OCI-LY3 (cell line): ENCODE measurements around the gene HASPIN.

Experiments
- H2AFZ ChIP-seq: fragments of 200-600, 300-600 bp; shearing (Covaris generic); 2 replicates; pipeline ENCODE4 v1.6.0; 2014; ENCODE audit warnings: antibody characterized with exemption, low read depth, low read length
- H3K27ac ChIP-seq: fragments of 200-600, 300-600 bp; sonication (generic); 2 replicates; pipeline ENCODE4 v1.5.1; 2014; ENCODE audit warnings: mild to moderate bottlenecking, low read length, moderate library complexity, mixed read lengths
- H3K27me3 ChIP-seq: fragments of 200-600, 300-600 bp; sonication (generic); 2 replicates; pipeline ENCODE4 v1.6.1; 2014; ENCODE audit warnings: low read depth, low read length, mixed read lengths
- H3K36me3 ChIP-seq: fragments of 200-600, 300-600 bp; sonication (generic); replicated peaks from 2 replicates; pipeline ENCODE3; 2014; ENCODE audit warnings: low read depth, low read length, mixed read lengths
- H3K4me1 ChIP-seq: fragments of 300-600, 200-600 bp; sonication (generic); 2 replicates; pipeline ENCODE4 v1.6.1; 2014; ENCODE audit warnings: low read length, mixed read lengths
- H3K4me2 ChIP-seq: fragments of 200-600, 300-600 bp; sonication (generic); 2 replicates; pipeline ENCODE4 v1.6.1; 2014; ENCODE audit warnings: low read length, mixed read lengths
- H3K4me3 ChIP-seq: fragments of 300-600, 200-600 bp; sonication (generic); 2 replicates; pipeline ENCODE4 v1.5.1; 2014; ENCODE audit warnings: antibody characterized with exemption, mild to moderate bottlenecking, low read length, moderate library complexity
- H3K79me2 ChIP-seq: fragments of 300-600, 200-600 bp; shearing (Covaris generic); 2 replicates; pipeline ENCODE4 v1.6.1; 2014; ENCODE audit warnings: mild to moderate bottlenecking, low read length, mixed read lengths
- H3K9ac ChIP-seq: fragments of 300-600, 200-600 bp; shearing (Covaris generic); 2 replicates; pipeline ENCODE4 v1.6.0; 2014; ENCODE audit warnings: mild to moderate bottlenecking, low read length, moderate library complexity
- H3K9me3 ChIP-seq: fragments of 200-600, 300-600 bp; shearing (Covaris generic); 2 replicates; pipeline ENCODE4 v1.6.1; 2014; ENCODE audit warnings: low read length, mixed read lengths; ENCODE audit not compliant: insufficient read depth
- H4K20me1 ChIP-seq: fragments of 200-600, 300-600 bp; sonication (generic); 2 replicates; pipeline ENCODE4 v1.6.1; 2016; ENCODE audit warnings: low read length, mixed read lengths; ENCODE audit not compliant: insufficient read depth
- CTCF ChIP-seq: fragments of 200-600, 300-600 bp; sonication (generic); IDR thresholded peaks from 2 replicates; pipeline ENCODE4 v1.5.1; 2014; ENCODE audit warnings: antibody characterized with exemption, low read length, low read depth
- EZH2phosphoT487 ChIP-seq: fragments of 200-600 bp; shearing (Covaris generic); IDR thresholded peaks from 2 replicates; pipeline ENCODE4 v1.6.1; 2018; ENCODE audit warnings: antibody characterized with exemption, mixed run types, low read depth

HASPIN gene

DNA sequence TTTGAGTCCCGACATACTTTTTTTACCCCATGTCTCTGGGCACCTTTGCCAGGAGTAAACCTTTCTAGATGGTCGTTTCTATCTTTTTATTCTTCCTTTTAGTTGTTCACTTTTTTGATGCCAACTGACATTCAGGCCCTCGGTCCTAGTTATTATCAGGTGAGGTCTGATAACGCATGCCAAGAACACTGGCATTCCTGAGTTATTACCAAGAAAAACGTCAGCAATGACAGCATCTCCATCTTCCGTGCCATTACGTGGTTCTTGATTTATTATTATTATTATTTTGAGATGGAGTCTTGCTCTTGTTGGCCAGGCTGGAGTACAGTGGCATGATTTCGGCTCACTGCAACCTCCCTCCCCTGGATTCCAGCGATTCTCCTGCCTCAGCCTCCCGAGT is 21.4 kb downstream of the HASPIN start:
- H3K4me1 ChIP-seq, result no peaks in the 10 kb centered on the region
- H4K20me1 ChIP-seq, result no peaks in the 10 kb centered on the region
- no peak overlapping the region for H3K9ac ChIP-seq
- H3K79me2 ChIP-seq, result no peaks in the 10 kb centered on the region
- TF ChIP-seq CTCF (no peak), EZH2phosphoT487 (no peak)
- H3K36me3 ChIP-seq, result no peaks in the 10 kb centered on the region
- H3K27me3 ChIP-seq, result no peaks in the 10 kb centered on the region
- no peak overlapping the region for H3K4me2 ChIP-seq
- H2AFZ ChIP-seq, result no peak overlapping the region
- no peak overlapping the region for H3K4me3 ChIP-seq
- no peaks in the 10 kb centered on the region for H3K9me3 ChIP-seq
- H3K27ac ChIP-seq, result no peak overlapping the region

GRCh38 chr17:3747805-3748204 is 24.1 kb downstream of the HASPIN start:
- no peak overlapping the region for H3K4me2 ChIP-seq
- no peak for TF ChIP-seq EZH2phosphoT487
- TF ChIP-seq CTCF, result no peak
- H3K27me3 ChIP-seq, result no peaks in the 10 kb centered on the region
- no peaks in the 10 kb centered on the region for H3K9me3 ChIP-seq
- no peak overlapping the region for H3K4me3 ChIP-seq
- H2AFZ ChIP-seq, result no peak overlapping the region
- H3K4me1 ChIP-seq, result no peaks in the 10 kb centered on the region
- no peaks in the 10 kb centered on the region for H3K79me2 ChIP-seq
- no peak overlapping the region for H3K27ac ChIP-seq
- H3K9ac ChIP-seq, result no peak overlapping the region
- no peaks in the 10 kb centered on the region for H4K20me1 ChIP-seq
- no peaks in the 10 kb centered on the region for H3K36me3 ChIP-seq

GRCh38 chr17:3748576-3748975 is 24.9 kb downstream of the HASPIN start:
- Histone ChIP-seq H3K4me3 (no peak overlapping the region), H3K79me2 (no peaks in the 10 kb centered on the region), H2AFZ (no peak overlapping the region), H3K9me3 (no peaks in the 10 kb centered on the region), H4K20me1 (no peaks in the 10 kb centered on the region), H3K27ac (no peak overlapping the region), H3K9ac (no peak overlapping the region), H3K4me2 (no peak overlapping the region), H3K27me3 (no peaks in the 10 kb centered on the region), H3K4me1 (no peaks in the 10 kb centered on the region), H3K36me3 (no peaks in the 10 kb centered on the region)
- TF ChIP-seq CTCF, result no peak
- TF ChIP-seq EZH2phosphoT487, result no peak

- Histone ChIP-seq H3K4me1 (no peaks in the 10 kb centered on the region), H3K9me3 (no peaks in the 10 kb centered on the region), H3K4me3 (no peak overlapping the region), H3K9ac (no peak overlapping the region), H3K27ac (no peak overlapping the region), H3K79me2 (no peaks in the 10 kb centered on the region), H2AFZ (no peak overlapping the region), H3K4me2 (no peak overlapping the region), H3K27me3 (no peaks in the 10 kb centered on the region), H3K36me3 (no peaks in the 10 kb centered on the region), H4K20me1 (no peaks in the 10 kb centered on the region)
- no peak for TF ChIP-seq CTCF
- TF ChIP-seq EZH2phosphoT487, result no peak
Measured at GRCh38 chr17:3750296-3750695, 26.6 kb downstream of the HASPIN start.
